Esophagus squamous epithelium (tissue), 4 donors: Measurements from ENCODE around the gene SNAPC4.

Experiments used
- POLR2A ChIP-seq, 4 donors: fragments of 450-650 bp; IDR thresholded peaks; one replicate each; pipeline ENCODE4 v1.6.1; 2017; ENCODE audit warnings: antibody characterized with exemption in 4 of 4, mild to moderate bottlenecking in 4 of 4, moderate library complexity in 3 of 4
- TF ChIP-seq, protein P1 (sequence below), 6 experiments: fragments of 450-650 bp in 4 of 6; fragments of 200-600 bp in 2 of 6; sonication (generic) in 2 of 6; IDR thresholded peaks; one replicate each; pipeline ENCODE4 v1.5.1; 2016 to 2019; ENCODE audit warnings: antibody characterized with exemption in 6 of 6, mild to moderate bottlenecking in 4 of 6, moderate library complexity in 4 of 6

DNA sequence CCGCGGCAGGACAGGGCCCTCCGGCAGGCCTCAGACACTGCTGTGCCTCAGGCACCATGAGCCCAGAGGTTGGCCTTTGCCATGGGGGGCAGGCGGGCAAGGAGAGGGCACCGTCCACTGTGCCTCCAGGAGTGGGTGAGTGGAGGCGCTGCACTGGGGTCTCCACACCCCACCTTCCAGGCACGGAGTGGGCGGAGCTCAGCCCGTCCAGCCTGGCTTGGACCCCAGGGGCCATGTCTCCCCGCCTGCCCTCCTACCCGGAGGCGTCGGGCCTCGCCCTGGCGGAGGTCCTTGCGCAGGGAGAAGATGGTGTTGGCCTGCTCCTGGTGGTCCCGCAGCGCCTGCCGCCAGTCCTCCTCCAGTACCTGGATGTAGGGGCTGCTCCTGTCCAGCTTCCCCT lies 29.9 kb downstream of the SNAPC4 start:
- TF ChIP-seq, protein P1, sequence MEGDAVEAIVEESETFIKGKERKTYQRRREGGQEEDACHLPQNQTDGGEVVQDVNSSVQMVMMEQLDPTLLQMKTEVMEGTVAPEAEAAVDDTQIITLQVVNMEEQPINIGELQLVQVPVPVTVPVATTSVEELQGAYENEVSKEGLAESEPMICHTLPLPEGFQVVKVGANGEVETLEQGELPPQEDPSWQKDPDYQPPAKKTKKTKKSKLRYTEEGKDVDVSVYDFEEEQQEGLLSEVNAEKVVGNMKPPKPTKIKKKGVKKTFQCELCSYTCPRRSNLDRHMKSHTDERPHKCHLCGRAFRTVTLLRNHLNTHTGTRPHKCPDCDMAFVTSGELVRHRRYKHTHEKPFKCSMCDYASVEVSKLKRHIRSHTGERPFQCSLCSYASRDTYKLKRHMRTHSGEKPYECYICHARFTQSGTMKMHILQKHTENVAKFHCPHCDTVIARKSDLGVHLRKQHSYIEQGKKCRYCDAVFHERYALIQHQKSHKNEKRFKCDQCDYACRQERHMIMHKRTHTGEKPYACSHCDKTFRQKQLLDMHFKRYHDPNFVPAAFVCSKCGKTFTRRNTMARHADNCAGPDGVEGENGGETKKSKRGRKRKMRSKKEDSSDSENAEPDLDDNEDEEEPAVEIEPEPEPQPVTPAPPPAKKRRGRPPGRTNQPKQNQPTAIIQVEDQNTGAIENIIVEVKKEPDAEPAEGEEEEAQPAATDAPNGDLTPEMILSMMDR (IDR thresholded peaks at IDR 0.05) = no peak
- TF ChIP-seq POLR2A (IDR thresholded peaks at IDR 0.05) = no peak
